Activated CD8-positive, alpha-beta memory T cell treated with anti-CD3 and anti-CD28 coated beads for 4 hours (primary cell): ENCODE data around the gene GHRH.

ENCODE experiments used
- DNase-seq, 2 donors: peaks; one replicate each; pipeline ENCODE4 v3.0.0-alpha.2; 2020; ENCODE audit warnings: low read depth in 2 of 2

The GHRH gene

DNA sequence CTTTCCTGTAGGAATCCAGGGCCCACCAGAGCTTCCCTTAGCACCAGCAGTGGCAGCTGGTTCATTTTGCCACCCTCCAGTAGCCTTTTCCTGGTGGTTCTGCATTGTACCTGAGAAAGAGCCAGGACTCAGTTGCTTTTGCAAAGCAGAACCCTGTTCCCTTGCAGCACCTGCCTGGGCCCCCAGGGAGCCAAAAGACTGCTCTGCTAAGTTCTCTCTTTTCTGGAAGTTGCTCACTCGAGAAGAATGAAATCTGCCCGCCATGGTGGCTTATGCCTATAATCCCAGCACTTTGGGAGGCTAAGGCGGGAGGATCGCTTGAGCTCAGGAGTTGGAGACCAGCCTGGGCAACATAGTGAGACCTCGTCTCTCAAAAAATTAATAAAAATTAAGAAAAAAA lies 24.0 kb downstream of the GHRH start:
- DNase-seq, result no peak

DNA sequence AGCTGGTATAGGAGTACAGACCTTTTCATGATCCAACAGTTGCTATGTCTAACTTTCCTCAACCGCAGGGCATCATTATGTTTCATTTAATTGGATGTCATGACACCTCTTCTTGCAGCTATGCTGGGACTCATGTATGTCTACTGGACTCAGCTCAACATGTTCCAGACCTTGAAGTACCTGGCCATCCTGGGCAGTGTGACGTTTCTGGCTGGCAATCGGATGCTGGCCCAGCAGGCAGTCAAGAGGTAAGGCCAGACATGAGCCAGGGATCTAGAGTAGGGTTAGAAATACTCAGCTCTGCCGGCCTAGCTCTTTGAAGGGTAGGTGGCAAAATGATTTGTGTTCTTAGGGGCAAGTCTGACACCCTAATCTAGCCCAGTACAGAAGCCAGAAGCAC lies 25.2 kb downstream of the GHRH start:
- DNase-seq, result no peak

DNA sequence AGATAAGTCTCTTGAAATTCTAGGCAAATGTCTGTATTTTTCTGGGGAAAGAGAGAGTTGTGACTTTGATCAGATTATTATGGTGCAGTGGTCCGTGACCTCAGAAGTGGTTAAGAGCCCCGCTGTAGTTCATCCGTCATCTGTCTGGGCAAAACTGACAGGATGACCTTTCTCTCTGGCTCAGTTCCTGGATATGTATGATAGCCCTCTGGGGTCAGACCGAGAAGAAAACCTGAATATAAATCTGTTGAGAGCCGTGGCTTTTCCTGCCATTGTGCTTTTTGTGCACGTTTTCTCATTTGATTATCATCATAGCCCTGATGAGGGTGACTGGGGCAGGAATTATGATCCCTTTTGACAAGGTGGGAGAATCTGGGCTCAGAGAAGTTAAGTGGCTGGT lies 26.5 kb downstream of the GHRH start:
- DNase-seq, result no peak

DNA sequence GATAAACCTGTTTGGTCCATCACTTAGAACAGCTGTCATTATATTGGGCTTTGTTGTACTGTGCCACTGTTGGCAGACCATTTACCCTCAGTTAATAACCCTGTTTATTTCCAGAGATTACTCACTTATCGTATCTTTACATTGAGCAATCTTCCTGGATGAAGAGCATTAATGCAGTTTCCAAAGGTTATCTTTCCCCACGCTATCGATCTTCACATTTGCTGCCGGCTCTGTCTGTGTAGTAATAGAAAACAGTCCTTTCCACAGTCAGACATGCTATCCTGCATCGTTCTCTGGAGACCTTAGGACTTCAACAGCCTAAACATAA lies 27.4 kb downstream of the GHRH start:
- DNase-seq, result no peak

DNA sequence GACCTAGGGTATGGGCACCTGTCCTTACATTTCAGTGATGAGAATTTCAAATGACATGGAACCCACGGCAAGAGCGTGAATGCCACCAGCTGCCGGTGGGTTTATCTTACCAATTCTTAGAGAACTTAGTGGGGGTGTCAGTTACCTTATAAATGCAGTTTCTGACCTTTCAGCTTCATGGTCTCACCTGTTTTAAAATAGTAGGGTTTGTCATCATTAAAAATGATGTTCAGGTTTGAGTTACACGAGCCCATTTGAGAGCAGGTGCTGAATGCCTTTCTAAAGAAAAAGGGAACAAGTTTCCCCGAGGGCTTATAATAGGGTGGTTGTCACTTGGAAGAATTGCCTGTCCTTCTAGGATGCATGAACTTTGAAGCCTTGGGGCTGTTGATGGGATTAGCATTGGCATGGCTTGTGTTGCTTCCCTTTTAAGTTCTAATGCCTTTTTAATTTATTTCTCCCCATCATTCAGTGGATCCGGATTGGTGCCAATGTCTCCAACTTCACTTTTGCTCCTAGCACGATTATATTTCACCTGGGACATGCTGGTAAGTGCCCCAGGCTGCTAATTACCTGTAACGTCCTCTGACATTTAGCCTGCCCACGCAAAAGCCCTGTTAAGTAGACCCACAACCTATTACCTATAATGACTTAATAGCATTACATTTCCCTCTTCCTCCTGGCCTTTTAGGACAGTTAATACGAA lies 27.9 kb downstream of the GHRH start:
- no peak for DNase-seq

DNA sequence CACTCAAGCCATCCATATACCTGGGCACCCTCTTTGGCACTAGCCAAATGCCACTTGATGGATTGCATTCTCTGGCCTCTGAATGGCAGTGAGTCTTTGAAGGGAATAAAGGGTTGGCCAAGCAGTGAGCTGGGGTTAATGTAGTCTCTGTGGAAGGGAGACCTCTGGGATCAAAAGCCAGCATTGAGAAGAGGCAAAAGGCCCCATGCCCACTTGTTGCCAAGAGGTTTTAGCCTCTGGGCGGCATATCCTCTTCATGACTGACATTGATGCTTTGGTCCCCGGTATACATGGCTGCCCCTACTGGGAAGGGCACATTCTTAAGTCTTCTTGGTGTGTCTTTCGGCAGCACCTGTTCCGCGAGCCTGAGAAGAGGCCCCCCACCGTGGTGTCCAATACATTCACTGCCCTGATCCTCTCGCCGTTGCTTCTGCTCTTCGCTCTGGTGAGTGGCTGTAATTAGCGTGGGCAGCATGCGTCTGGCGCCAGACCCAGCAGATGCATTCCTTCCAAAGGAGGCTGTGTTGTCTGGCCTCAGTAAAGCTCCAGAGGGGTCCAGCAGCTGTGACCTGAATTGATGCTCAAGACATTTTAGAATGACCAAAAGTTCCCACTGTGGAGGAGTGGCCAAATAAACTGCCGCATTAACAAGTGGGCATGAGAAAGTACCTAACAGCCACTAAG lies 29.5 kb downstream of the GHRH start:
- no peak for DNase-seq

DNA sequence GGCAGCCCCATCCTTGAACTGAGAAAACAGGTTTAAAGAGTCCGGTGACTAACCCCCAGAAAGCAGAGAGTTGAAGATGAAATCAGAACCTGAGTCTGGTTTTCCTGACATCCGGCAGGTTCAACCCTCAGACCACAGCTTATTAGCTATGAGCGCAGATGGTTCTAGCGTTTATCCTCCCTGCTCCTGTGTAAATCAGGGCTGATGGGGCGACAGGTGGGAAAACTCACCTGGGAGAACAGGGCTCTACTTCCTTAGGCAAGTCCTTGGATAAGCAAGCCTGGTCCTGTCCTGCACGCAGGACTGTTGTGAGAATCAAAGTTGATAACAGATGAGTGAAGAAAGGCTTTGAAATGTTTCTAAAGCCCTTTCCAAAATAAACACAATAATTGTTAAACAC lies 31.4 kb downstream of the GHRH start:
- no peak for DNase-seq

DNA sequence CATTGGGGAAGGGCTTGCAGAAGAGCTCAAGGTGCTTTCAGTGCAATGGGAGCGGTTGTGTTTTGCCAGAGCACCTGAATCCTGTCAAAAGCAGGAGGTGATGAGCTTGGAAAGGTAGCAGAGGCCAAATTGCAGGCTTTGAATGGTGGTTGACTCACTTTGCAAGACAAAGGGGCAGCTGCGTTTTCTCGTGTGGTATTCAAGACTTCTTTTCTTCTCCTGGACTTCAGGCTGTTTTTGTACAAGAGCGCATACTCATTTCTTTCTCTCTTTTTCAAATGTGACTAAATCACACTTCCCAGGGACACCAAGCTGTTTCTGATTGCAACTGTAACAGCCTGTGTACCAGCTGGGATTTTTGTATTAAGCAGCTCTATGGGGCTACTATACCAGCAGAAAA lies 32.3 kb downstream of the GHRH start:
- DNase-seq, result no peak

DNA sequence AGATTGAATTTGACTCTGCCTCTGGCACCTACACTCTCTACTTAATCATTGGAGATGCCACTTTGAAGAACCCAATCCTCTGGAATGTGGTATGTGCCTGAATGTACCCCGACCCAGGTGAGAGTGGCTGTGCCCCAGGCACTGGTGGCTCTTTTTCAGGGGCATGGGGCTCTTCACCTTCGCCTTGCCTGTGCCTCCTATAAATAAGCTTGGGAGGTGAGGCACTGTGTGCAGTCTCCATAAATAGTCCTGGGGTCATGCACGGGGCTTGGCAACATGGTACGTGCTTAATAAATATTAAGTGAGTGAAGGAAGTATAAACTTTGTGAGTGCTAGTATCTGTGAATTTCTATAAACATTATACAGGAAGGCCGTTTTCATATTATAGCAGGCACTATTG lies 33.0 kb downstream of the GHRH start:
- DNase-seq, result no peak

DNA sequence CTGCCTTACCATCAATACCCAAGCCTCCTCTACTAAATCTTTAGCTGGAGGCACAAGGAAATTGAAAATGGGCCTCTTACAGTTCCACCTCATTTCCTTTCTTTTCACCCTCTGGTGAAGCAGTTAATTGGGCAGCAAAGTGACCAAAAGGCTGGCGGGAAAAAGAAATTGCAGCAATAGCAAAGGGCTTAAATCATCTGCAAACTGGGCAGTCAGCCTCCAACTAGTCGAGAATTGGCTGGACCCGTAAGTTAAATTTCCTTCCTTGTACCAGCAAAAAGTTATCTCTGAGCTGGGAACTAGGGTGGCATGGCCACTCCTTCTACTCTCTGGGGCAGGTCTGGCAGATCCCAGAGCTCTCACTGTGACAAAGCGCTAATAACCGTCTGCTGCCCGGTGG lies 33.5 kb downstream of the GHRH start:
- DNase-seq, result no peak

DNA sequence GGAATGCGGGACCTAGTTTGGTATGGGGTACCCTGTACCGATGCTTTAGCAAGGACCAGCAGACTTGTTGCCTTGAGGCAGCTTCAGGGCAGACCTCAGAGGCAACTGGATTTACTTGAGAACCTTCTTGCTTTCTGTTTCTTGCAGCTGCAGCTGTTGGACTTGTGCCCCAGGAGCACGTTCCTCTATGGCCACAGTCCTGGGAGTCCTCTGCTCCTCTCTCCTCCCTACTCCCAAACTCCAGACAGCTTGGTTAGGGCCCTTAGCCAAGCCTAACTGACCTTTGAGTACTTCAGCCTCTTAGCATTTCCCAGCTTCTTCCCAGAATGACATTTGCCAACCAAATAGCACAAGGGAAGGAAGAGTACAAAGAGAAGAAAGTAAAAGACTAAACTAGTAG lies 34.7 kb downstream of the GHRH start:
- DNase-seq, result no peak

DNA sequence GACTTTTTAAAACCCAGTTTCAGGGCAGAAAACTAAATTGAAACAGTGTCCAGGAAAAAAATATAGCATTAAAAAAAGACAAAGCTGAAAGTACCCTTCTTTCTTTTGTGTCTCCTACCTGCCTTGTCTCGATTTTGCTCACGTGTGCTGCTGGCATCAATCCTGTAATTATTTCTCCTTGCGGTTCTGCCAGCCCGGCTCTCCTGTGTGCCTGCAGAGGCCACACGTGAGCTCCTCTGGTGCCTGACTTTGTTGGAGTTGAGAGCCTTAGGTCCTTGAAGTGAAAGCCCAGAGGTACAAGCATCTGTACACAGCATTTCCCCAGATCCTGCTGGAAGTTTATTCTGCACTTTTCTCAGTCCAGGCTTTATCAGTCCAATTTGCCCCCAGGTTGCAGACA lies 36.5 kb downstream of the GHRH start:
- DNase-seq, result no peak

DNA sequence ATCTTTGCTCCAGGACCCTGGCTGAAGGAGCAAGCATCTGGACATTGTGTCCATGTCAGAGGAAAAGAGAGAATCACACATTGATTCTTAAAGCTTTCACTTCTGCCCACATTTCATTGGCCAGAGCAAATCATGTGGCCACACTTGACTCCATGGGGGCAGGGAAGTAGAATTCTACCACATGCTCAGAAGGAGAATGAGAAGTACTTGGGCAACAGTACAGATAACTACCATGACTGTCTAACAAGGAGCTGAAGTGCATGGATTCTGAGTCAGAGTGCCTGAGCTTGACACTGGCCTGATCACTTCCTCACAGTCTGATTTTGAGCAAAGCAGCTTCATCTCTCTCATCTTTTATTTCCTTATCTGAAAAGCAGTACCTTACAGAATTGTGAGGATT lies 38.6 kb downstream of the GHRH start:
- DNase-seq, result no peak

DNA sequence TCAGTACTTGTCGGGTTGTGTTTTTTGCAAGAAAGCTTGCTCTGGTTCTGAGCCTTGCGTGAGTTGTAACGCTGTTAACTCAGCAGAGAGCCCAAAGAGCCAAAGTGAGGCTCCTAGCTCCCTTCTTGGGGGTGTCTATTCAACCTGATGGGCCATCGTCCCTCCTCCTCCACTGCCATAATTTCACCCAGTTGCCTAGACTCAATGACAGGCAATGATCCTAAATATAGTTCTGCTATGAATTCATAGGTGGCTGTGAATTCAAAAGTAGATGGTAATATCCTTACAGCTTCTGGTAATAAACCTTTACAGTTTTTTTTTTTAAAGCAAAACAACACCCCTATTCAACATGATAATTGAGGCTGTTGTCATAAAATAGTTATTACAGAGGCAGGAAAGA lies 39.5 kb downstream of the GHRH start:
- DNase-seq, result no peak

DNA sequence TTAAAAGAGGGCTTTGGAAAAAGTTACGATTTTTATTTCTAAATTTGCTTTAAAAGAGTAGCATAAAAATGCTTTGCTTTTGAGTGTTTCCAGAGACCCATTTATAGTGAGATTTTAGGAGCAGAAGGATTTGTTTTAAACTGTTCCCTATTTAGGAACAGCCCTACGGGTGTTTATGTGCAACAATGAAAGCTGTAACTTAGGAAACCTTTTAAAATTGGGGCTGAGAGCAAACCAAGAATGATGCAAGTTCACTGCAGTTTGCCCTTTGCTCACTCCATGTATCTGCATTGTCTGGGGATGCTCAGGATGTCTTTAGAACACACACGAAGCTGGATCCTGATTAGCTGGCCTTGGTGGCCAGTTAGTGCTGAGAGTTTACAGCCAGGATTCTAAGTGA lies 40.9 kb downstream of the GHRH start:
- no peak for DNase-seq

DNA sequence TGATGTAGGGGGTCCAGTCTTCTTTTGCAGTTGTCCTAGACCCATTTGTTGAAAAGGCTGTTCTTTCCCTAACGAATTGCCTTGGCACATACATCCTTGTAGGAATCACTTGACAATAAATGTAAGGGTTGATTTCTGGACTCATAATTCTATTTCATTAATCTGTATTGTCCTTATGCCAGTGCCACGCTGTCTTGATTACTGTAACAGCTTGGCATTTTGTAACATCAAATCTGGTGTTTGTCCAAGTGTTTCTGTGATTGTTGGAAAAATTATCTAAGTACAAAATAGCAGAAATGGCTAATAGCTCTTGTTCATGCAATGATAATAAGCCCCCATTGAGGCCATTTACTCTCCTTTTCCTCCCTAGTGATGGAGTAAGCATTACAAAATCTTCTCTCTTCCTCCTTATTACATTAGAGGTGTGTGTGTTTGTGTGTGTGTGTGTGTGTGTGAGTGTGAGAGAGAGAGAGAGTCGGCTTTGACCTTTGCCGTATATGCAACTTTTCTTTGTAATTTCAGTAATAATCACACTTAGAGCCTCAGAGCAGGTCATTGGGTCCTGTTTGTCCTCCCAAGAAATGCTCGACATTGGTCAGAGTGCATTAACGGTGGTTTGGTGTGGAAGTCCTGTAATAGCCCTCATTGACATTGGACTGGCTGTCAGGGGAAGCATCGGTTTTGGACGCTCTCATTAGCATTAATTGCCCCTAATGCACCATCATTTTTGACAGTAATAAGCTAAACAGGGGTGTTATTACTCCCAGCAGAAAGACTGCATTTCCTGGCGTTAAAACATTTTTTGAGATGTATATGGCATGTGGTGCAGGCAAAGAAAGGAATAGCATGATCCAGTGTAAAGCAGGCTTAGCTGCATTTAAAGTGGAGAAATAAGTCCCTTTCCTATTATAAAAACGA lies 41.6 kb downstream of the GHRH start:
- DNase-seq, result no peak

DNA sequence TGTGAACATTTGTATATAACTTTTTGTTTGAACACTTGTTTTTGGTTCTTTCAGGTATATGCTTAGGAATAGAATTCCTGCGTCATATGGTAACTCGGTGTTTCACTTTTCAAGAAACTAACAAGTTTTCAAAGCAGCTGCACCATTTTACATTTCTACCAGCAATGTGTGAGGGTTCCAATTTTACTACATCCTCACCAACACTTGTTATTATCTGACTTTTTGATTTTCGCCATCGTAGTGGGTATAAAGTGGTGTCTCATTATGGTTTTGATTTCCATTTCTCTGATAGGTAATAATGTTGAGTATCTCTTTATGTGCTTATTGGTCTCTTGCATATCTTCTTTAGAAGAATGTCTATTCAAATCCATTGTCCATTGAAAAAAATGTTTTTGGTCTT lies 42.6 kb downstream of the GHRH start:
- DNase-seq, result no peak

DNA sequence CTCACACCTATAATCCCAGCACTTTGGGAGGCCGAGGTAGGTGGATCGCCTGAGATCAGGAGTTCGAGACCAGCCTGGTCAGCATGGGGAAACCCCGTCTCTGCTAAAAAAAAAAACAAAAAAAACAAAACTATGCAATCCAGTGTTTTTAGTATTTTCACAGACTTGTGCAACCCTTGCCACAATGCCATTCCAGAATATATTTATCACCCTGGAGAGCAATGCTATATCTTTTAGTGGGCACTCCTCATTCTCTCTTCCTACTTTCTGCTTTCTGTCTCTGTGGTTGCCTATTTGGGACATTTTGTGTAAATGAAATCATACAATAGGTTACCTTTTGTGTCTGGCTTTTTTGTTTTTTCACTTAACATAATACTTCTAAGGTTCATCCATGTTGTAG lies 43.2 kb downstream of the GHRH start:
- DNase-seq, result no peak

DNA sequence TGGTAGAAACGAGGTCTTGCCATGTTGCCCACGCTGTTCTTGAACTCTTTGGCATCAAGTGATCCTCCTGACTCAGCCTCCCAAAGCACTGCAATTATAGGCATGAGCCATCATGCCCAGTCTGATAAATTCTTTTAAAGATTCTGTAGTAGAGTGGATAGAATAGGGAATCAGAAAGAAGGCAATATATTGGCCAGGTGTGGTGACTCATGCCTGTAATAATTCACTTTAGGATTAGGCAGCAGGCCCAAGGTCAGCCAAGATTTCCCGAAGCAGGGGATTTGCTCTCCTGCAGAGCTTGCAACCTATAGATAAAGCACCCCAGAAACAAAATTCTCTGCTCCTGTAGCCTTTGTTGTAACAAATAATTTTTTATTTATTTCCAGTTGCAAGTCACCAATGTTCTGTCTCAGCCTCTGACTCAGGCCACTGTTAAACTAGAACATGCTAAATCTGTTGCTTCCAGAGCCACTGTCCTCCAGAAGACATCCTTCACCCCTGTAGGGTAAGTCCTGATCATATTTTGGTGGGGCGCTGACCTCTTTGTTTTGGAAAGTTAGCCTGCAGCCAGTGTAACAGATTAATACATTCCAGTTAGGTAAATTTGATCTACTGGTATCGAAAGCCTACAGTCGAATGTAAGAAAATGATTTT lies 51.8 kb downstream of the GHRH start:
- no peak for DNase-seq

DNA sequence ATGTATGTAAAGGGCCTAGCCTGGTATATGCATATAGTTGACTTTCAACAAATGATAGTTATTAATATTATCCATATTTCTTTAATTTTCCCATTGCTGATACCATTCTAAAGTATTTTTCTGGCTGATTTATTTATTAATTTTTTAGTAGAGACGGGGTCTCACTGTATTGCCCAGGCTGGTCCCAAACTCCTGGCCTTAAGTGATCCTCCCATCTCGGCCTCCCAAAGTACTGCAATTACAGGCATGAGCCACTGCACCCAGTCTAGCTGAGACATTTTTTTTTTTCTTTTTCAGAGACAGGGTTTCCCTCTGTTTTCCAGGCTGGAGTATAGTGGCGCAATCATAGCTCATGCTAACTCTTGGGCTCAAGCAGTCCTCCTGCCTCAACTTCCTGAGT lies 52.4 kb downstream of the GHRH start:
- no peak for DNase-seq

DNA sequence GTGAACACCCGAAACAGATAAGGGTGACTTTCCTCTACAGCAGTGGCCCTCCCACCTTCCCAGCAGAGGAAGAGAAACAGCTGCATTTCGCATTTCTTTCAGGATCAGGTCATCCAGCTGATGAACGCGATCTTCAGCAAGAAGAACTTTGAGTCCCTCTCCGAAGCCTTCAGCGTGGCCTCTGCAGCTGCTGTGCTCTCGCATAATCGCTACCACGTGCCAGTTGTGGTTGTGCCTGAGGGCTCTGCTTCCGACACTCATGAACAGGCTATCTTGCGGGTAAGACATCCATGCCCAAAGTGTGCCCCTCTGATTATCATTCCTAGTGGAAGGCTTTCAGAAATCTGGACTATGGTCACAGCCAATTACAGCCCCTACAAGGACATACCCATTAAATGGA lies 54.4 kb downstream of the GHRH start:
- no peak for DNase-seq

DNA sequence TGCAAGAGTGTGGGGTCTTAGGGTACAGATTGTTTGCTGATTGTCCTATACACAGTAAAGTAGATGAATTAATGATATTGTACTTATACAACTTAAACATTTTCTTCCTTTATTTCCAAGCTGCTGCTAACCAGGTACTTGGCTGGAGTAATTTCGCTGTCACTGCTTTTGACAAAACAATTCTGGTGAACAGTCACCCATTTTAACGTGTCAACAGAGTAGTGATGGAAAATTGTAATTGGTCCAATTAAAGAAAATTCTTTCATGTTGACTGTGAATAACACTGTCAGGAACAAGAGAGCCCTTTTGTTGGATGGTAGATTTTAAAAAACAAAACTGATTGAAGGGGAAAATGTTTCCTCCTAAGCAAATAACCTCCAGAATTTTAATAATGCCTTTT lies 55.8 kb downstream of the GHRH start:
- no peak for DNase-seq

DNA sequence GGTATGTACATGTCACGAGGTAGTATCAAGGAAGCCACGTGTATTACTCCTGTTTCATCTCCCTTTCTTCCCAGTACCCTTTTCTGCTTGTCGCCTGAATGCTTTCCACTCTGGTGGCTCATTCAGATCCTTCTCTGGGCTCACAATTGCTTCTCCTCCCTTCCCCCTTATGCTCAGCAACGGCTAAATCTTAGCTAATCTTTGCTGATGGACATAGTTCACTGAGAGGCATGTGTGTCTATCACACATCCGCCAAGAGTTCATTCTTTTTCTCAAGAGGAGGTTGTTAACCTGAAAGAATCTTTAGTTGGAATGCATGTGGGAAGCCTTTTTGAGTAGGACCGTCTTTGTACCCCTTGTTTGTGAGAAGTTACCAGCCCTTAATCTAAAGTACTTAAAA lies 56.5 kb downstream of the GHRH start:
- DNase-seq, result no peak
